GM10266 (cell line): Measurements from ENCODE around the gene STIM1.
A peak's percentile ranks its signal among the peaks of the same experiment; 100 is the strongest.

Source experiments
- DNase-seq: peaks from one replicate; pipeline ENCODE4 v3.0.0; 2012; ENCODE audit errors: extremely low spot score
- TF ChIP-seq, protein P1 (sequence below): IDR thresholded peaks from 2 replicates; pipeline ENCODE4 v1.5.1; 2012; ENCODE audit warnings: mild to moderate bottlenecking, low read depth; ENCODE audit not compliant: control insufficient read depth, insufficient read depth; ENCODE audit errors: missing control alignments

The STIM1 gene

DNA sequence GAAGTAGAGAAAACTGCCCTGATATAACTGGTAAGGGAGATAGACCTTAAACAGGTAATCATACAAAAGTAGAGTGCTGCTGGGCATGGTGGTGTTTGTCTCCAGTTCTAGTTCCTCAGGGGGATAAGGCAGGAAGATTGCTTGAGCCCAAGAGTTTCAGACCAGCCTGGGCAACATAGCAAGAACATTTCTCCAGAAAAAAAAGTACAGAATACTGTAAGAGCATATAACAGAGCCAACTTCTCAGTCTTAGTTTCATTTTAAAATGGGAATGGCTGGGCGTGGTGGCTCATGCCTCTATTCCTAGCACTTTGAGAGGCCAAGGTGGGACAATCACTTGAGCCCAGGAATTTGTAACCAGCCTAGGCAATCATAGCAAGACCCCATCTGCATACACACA, 10.2 kb upstream of the STIM1 start:
- TF ChIP-seq, protein P1, sequence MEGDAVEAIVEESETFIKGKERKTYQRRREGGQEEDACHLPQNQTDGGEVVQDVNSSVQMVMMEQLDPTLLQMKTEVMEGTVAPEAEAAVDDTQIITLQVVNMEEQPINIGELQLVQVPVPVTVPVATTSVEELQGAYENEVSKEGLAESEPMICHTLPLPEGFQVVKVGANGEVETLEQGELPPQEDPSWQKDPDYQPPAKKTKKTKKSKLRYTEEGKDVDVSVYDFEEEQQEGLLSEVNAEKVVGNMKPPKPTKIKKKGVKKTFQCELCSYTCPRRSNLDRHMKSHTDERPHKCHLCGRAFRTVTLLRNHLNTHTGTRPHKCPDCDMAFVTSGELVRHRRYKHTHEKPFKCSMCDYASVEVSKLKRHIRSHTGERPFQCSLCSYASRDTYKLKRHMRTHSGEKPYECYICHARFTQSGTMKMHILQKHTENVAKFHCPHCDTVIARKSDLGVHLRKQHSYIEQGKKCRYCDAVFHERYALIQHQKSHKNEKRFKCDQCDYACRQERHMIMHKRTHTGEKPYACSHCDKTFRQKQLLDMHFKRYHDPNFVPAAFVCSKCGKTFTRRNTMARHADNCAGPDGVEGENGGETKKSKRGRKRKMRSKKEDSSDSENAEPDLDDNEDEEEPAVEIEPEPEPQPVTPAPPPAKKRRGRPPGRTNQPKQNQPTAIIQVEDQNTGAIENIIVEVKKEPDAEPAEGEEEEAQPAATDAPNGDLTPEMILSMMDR = no peak
- no peak for DNase-seq

DNA sequence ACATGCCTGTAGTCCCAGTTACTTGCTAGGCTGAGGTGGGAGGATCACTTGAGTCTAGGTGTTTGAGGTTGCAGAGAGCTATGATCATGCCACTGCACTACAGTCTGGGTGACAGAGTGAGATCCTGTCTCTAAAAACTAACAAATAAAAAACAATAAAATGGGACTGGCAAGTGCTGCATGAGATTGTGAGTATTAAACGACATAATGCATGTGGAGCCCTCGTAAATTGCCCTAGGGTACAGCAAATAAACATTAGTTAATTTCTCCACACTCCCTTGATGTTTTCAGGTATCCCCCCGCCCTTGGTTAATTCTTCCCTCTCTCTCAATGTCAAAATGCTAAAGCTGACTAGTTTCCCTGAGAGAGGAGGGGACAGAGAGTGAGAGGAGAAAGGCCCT, 9.8 kb upstream of the STIM1 start:
- TF ChIP-seq, protein P1 = no peak
- DNase-seq = no peak

DNA sequence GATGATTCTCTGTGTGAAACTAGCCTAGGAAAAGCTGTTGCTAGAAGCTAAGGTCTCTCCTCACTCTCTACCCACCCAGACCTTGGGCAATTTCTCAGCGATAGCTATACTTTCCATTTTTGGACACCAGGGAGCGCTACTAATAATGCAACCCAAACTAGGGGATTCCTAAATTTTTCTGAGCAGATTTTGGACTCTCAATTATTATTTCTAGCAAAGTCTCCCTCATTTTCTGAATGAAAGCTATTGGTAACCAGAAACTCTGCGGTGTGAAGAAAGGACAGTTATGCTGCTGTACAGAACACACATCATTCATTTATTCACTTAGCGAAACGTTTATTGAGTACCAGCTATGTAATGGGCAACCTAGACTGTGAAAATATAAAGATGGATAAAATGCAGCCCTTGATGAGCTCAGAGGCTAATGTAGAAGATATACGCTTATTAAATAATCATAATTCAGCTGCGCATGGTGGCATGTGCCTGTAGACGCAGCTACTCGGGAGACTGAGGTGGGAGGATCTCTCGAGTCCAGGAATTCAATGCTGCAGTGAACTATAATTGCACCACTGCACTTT, 6.1 kb upstream of the STIM1 start:
- TF ChIP-seq, protein P1 = peak; percentile 54
- DNase-seq = no peak

DNA sequence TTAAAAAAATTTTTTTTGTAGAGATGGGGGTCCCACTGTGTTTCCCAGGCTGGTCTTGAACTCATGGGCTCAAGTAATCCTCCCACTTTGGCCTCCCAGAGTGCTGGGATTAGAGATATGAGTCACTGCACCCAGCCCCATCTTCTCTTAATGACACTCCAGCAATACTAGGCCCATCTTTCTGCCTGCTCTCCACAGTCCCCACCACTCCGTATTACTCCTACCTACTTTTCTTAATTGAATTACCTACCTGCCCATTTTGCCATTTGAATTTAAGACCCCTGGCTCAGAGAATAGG, 2.0 kb upstream of the STIM1 start:
- TF ChIP-seq, protein P1 = no peak

DNA sequence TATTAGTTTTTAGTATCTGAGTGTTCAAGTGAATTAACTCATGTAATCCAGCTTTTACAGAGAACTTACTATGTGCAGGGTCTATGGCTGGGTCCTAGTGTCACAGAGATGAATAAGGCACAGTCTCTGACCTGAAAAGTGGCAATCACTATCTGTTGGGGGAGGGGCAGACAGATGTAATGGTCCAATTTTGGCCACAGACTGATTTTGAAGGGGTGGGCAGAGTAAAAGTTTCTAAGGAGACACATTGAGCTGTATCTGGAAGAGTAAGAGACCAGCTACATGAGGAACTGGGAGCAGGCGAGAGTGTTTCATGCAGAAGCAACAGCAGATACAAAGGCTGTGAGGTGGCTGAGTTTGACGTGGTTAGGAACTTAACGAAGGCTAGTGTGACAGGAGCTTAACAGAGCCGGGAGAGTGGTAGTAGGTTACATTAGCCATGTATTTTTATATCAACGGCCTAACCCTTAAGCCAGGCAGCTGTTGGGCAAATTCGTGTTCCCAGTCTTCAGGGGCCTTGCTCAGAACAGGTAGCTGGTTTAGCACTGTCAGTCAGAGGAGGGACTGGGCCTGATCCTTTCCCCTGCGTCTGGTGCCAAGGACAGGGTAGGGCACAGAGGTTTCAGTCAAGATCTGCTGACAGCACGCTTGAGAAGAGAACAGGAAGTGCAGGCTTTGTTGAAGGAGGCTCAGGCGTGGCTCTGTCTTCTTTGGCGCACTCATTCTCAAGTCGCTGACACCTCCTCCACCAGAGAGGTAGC, 1.4 kb upstream of the STIM1 start:
- TF ChIP-seq, protein P1 = no peak
- no peak for DNase-seq

More for the DNA sequence above, 2.0 kb upstream of the STIM1 start:
- DNase-seq = no peak

DNA sequence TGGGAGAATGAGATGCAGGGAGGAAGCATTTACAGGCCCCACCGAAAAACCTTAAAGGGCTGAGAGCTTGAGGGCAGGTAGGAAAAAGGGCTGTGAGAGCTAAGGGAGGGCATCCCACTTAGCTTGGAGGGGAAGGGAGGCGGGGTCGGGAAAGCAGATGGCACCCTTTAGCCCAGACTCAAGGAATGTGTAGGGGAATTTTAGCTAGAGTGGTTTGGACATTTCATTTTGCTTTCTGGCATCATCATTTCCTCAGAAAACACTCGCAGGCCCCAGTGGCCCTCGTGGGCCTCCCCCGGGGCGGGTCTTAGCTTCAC, 846 bp upstream of the STIM1 start:
- no peak for DNase-seq
- TF ChIP-seq, protein P1 = no peak

DNA sequence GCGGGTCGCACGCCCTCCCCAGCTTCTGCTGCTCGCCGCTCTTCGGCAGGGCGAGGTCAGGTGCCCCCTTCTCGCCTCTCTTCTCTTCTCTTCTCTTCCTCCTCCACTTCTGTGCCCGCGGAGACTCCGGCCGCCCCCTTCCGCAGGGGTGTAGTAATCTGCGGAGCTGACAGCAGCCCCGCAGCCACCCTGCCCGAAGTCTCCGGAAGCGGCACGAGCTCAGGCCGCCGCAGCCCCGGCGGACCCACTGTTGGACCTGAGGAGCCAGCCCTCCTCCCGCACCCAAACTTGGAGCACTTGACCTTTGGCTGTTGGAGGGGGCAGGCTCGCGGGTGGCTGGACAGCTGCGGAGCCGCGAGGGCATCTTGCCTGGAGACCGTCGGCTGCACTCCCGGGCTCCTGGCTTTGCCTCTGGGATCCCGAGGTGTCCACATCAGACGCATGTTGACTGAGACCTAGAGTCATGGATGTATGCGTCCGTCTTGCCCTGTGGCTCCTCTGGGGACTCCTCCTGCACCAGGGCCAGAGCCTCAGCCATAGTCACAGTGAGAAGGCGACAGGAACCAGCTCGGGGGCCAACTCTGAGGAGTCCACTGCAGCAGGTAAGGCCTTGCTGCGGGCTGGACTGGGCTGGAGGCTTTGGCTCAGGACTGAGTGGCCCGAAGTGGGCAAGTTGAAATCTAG, 486 bp downstream of the STIM1 start:
- no peak for DNase-seq
- TF ChIP-seq, protein P1 = no peak
